ENCODE results near the gene PKHD1. TPM values are rescaled to one million over a fixed set of nuclear protein-coding genes. Genes with fewer than 3 reads are reported as not detected.

The PKHD1 gene
- total RNA-seq, 1 experiment from 2014 or later: not detected

DNA sequence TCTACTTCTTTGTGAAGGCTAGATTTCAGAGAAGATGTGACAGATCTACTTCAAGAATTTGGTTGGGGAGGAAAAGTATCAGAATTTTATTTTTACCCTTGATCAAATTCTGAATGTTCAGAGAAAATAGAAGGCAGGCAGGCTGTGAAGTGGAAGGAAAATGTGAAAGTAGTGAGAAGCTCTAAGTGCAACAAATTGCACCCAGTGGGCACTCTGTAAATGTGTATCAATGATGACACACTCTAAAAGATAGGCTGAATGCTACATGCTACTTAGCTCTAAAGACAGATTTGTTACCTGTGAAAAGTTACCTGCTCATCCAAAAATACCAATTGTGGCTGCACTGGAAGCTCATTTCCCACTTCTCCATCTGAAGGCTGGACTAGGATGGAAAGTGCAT is 438.6 kb downstream of the PKHD1 start:
- Histone ChIP-seq H3K36me3 (ENCODE audit: control insufficient read depth, insufficient read depth, low read length) (no peaks in the 10 kb centered on the region), H3K27ac (ENCODE audit: low read length) (no peak overlapping the region), H3K27me3 (ENCODE audit: control insufficient read depth, insufficient read depth, low read length) (no peaks in the 10 kb centered on the region; the same call in 1 of the 2 replicates), H3K4me3 (ENCODE audit: low read depth in 2 of 2, low read length in 2 of 2) (no peak overlapping the region), H3K9me3 (ENCODE audit: control insufficient read depth, insufficient read depth, low read depth, low read length) (no peaks in the 10 kb centered on the region), H3K4me1 (ENCODE audit: control insufficient read depth, insufficient read depth, low read length) (no peaks in the 10 kb centered on the region)
- ChIA-PET POLR2A (no interaction called here), CTCF (no interaction called here)
- no peak for TF ChIP-seq POLR2AphosphoS5 (IDR thresholded peaks at IDR 0.05; ENCODE audit: low read depth, low read length)
- no peak for DNase-seq (ENCODE audit: low read depth, low spot score)
- no peak for ATAC-seq
- in situ Hi-C loops (cut with HindIII; ENCODE audit: low pct_unique_long_range_greater_than_20kb, low sequenced_read_pairs) (no loop called here), intact Hi-C loops (cut with micrococcal nuclease; ENCODE audit: unreplicated experiment) (no loop called here)
- BruUV-seq (replicated peaks): no TSS peak

DNA sequence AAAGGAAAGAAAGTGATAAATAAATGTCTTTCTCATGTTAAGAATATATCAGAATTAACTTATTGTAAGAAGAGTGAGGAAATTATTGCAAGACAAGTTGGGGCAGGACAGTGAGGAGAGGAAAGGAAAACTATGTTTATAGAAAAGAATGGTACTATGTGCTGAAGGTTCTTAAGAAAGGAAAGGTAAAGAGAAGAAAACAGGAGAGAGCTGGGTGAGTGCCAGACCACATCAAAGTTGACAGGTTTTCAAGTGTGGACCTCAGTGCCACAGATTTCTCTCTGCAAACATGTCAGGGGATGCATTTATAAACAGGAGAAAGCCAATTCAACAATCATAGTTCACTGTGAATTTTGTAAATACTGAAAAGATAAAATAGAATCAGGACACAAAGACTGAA is 439.2 kb downstream of the PKHD1 start:
- DNase-seq (ENCODE audit: low read depth, low spot score) (no peak), ATAC-seq (no peak)
- TF ChIP-seq, protein P1, sequence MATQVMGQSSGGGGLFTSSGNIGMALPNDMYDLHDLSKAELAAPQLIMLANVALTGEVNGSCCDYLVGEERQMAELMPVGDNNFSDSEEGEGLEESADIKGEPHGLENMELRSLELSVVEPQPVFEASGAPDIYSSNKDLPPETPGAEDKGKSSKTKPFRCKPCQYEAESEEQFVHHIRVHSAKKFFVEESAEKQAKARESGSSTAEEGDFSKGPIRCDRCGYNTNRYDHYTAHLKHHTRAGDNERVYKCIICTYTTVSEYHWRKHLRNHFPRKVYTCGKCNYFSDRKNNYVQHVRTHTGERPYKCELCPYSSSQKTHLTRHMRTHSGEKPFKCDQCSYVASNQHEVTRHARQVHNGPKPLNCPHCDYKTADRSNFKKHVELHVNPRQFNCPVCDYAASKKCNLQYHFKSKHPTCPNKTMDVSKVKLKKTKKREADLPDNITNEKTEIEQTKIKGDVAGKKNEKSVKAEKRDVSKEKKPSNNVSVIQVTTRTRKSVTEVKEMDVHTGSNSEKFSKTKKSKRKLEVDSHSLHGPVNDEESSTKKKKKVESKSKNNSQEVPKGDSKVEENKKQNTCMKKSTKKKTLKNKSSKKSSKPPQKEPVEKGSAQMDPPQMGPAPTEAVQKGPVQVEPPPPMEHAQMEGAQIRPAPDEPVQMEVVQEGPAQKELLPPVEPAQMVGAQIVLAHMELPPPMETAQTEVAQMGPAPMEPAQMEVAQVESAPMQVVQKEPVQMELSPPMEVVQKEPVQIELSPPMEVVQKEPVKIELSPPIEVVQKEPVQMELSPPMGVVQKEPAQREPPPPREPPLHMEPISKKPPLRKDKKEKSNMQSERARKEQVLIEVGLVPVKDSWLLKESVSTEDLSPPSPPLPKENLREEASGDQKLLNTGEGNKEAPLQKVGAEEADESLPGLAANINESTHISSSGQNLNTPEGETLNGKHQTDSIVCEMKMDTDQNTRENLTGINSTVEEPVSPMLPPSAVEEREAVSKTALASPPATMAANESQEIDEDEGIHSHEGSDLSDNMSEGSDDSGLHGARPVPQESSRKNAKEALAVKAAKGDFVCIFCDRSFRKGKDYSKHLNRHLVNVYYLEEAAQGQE (IDR thresholded peaks at IDR 0.05; ENCODE audit: insufficient read depth in 1 of 2, low read depth in 2 of 2, low read length in 1 of 2): no peak
- TF ChIP-seq, protein P2, sequence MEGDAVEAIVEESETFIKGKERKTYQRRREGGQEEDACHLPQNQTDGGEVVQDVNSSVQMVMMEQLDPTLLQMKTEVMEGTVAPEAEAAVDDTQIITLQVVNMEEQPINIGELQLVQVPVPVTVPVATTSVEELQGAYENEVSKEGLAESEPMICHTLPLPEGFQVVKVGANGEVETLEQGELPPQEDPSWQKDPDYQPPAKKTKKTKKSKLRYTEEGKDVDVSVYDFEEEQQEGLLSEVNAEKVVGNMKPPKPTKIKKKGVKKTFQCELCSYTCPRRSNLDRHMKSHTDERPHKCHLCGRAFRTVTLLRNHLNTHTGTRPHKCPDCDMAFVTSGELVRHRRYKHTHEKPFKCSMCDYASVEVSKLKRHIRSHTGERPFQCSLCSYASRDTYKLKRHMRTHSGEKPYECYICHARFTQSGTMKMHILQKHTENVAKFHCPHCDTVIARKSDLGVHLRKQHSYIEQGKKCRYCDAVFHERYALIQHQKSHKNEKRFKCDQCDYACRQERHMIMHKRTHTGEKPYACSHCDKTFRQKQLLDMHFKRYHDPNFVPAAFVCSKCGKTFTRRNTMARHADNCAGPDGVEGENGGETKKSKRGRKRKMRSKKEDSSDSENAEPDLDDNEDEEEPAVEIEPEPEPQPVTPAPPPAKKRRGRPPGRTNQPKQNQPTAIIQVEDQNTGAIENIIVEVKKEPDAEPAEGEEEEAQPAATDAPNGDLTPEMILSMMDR (IDR thresholded peaks at IDR 0.05): no peak
- no peak overlapping the region for H3K4me3 ChIP-seq (ENCODE audit: low read depth in 2 of 2, low read length in 2 of 2)
- ChIA-PET CTCF (no interaction called here), POLR2A (no interaction called here)
- no peaks in the 10 kb centered on the region for H3K36me3 ChIP-seq (ENCODE audit: control insufficient read depth, insufficient read depth, low read length)
- no TSS peak for BruUV-seq (replicated peaks)
- no peaks in the 10 kb centered on the region for H3K4me1 ChIP-seq (ENCODE audit: control insufficient read depth, insufficient read depth, low read length)
- no peaks in the 10 kb centered on the region; the same call in 1 of the 2 replicates for H3K27me3 ChIP-seq (ENCODE audit: control insufficient read depth, insufficient read depth, low read length)
- intact Hi-C loops (cut with micrococcal nuclease; ENCODE audit: unreplicated experiment) (no loop called here), in situ Hi-C loops (cut with HindIII; ENCODE audit: low pct_unique_long_range_greater_than_20kb, low sequenced_read_pairs) (no loop called here)
- no peaks in the 10 kb centered on the region for H3K9me3 ChIP-seq (ENCODE audit: control insufficient read depth, insufficient read depth, low read depth, low read length)
- no peak overlapping the region for H3K27ac ChIP-seq (ENCODE audit: low read length)

DNA sequence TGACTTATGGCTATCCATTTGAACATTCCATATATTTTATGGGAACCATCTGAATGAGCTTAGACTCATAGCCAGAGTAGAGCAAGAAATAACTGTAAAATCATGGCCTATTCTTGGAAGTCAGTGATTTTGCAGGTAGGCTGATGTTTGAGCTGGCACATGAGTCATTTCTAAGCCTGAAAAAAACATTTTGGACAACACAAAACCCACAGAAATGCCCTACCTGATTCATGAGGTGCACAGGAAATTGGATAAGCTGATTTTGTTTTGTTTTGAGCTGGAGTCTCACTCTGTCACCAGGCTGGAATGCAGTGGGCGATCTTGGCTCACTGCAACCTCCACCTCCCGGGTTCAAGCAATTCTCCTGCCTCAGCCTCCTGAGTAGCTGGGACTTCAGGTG is 443.0 kb downstream of the PKHD1 start:
- DNase-seq (ENCODE audit: low read depth, low spot score) (no peak), ATAC-seq (no peak)
- no TSS peak for BruUV-seq (replicated peaks)
- intact Hi-C loops (cut with micrococcal nuclease; ENCODE audit: unreplicated experiment): no loop called here
- ChIA-PET CTCF (no interaction called here), POLR2A (no interaction called here)
- Histone ChIP-seq H3K27ac (ENCODE audit: low read length) (no peak overlapping the region), H3K27me3 (ENCODE audit: control insufficient read depth, insufficient read depth, low read length) (no peaks in the 10 kb centered on the region), H3K36me3 (ENCODE audit: control insufficient read depth, insufficient read depth, low read length) (no peaks in the 10 kb centered on the region), H3K4me3 (ENCODE audit: low read depth in 2 of 2, low read length in 2 of 2) (no peak overlapping the region), H3K4me1 (ENCODE audit: control insufficient read depth, insufficient read depth, low read length) (no peaks in the 10 kb centered on the region), H3K9me3 (ENCODE audit: control insufficient read depth, insufficient read depth, low read depth, low read length) (no peaks in the 10 kb centered on the region)
- in situ Hi-C loops (cut with HindIII; ENCODE audit: low pct_unique_long_range_greater_than_20kb, low sequenced_read_pairs): no loop called here
- TF ChIP-seq, protein P2 (IDR thresholded peaks at IDR 0.05): no peak
- no peak for TF ChIP-seq POLR2AphosphoS5 (IDR thresholded peaks at IDR 0.05; ENCODE audit: low read depth, low read length)
- TF ChIP-seq TCF7L2 (IDR thresholded peaks at IDR 0.05; ENCODE audit: low read depth, low read length): no peak
- TF ChIP-seq, protein P1 (IDR thresholded peaks at IDR 0.05; ENCODE audit: insufficient read depth in 1 of 2, low read depth in 2 of 2, low read length in 1 of 2): no peak
- TF ChIP-seq SIN3A (IDR thresholded peaks at IDR 0.05; ENCODE audit: borderline replicate concordance, insufficient read depth, low read depth, low read length): no peak
